ENCODE results near the gene PTPRN2.

- TF ChIP-seq EZH2 (IDR thresholded peaks at IDR 0.05; ENCODE audit: low read length, missing control alignments) (no peak), CTCF (conservative IDR thresholded peaks at IDR 0.05 in 1 of 2, IDR thresholded peaks at IDR 0.05 in 1 of 2; ENCODE audit: low read depth in 1 of 2, low read length in 2 of 2) (no peak)
Measured at GRCh38 chr7:158620418-158620817, 32.8 kb upstream of the PTPRN2 start.

Data from fibroblast of lung (primary cell).